GM19099 (cell line): Measurements from ENCODE around the gene CFAP119.
A peak's percentile ranks its signal among the peaks of the same experiment; 100 is the strongest.

Source experiments
- POLR2A ChIP-seq: IDR thresholded peaks from 3 replicates; pipeline ENCODE4 v1.6.1; 2011; ENCODE audit warnings: low read depth; ENCODE audit not compliant: insufficient read length; ENCODE audit errors: extremely low read depth

CFAP119 gene

DNA sequence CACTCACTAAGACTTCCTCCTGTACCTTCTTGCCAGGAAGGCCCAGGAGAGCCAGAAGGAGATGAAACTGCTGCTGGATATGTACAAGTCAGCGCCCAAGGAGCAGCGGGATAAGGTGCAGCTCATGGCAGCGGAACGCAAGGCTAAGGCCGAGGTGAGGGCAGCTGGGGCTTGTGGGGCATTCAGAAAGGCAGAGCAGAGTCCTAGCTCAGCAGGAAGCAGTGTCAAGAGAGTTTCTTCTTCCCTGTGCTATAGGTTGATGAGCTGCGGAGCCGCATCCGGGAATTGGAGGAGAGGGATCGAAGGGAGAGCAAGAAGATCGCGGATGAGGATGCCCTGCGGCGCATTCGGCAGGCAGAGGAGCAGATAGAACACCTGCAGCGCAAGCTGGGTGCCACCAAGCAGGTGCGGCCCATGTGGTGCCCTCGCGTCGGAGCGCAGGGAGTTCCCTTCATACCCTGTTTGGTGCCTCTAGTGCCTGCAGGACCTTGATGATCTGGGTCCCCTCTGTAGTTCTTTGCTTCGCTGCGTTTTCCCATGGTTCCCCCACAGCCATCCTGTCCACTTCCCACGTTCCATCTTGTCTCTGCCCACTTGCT is 6.8 kb upstream of the CFAP119 start:
- TF ChIP-seq POLR2A = no peak

- no peak for TF ChIP-seq POLR2A
Observed at GRCh38 chr16:30767767-30768465, 6.1 kb upstream of the CFAP119 start.

- no peak for TF ChIP-seq POLR2A
Observed at GRCh38 chr16:30766933-30767284, 5.0 kb upstream of the CFAP119 start.

DNA sequence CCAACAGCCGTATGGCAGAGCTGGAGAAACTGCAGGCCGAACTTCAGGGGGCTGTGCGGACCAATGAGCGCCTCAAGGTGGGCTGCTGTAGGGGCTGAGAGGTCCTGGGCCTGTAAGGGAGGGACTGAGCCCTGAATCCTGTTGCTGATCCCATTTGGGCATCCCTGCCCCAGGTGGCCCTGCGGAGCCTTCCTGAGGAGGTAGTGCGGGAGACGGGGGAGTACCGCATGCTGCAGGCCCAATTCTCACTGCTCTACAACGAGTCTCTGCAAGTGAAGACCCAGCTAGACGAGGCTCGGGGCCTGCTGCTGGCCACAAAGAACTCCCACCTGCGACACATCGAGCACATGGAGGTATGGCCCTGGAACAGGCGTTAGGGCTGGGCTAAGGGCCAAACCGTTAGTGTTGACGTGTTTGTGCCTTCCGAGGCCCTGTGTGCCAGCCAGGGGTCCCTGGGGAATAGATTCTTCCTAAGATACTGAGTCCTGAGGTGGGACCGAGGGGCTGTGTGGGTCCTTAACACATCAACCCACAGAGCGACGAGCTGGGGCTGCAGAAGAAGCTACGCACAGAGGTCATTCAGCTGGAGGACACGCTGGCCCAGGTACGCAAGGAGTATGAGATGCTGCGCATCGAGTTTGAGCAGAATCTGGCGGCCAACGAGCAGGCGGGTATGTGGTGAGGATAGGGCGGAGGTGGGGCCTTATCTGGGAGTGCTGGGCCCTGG is 4.5 kb upstream of the CFAP119 start:
- TF ChIP-seq POLR2A = no peak

DNA sequence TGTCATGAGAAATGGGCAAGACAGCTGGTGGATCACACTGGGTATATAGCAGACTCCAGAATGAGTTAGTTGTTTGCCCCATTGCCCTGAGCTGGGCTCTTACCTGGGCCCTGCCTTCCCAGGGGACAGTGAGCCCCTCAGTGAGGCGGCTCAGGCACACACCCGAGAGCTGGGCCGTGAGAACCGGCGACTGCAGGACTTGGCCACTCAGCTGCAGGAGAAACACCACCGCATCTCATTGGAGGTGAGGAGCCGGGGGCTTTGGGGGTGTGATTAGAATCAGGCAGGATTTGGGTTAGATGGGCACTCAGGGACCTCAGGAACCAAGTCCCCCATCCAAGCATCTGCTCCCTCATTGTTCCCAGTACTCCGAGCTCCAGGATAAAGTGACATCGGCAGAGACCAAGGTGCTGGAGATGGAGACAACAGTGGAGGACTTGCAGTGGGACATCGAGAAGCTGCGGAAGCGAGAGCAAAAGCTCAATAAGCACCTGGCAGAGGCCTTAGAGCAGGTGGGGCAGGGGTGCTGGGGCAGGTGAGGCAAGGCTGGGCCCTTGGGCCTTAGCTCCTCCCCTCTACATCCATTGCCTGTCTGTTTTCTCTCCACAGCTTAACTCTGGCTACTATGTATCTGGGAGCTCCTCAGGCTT is 3.1 kb upstream of the CFAP119 start:
- no peak for TF ChIP-seq POLR2A

- TF ChIP-seq POLR2A = no peak
Observed at GRCh38 chr16:30764086-30764485, 2.2 kb upstream of the CFAP119 start.

DNA sequence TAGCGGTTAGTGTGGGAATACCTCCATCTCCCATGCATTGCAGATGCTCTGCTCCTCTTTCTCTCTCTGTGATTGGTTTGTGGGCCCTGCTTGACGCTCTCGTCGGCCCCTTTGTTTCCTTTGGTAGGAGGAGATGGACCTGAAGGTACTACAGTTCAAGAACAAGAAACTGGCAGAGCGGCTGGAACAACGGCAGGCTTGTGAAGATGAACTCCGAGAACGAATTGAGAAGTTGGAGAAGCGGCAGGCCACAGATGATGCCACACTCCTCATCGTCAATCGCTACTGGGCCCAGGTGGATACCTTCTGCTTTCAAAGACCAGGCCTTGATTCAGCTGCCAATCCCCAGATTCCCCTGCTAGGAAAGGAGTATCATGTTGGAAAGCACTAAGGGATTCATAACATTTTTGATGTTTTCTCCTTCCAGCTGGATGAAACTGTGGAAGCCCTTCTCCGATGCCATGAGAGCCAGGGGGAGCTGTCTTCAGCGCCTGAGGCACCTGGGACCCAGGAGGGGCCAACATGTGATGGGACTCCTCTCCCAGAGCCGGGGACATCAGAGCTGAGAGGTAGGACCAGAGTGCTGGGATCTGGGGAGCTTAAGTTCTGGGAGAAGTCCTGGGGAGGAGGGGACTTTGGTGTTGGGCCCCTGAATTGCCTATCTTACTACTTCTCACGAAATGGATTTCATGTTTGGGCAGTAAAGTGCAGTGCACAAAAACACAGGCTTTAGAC is 1.3 kb upstream of the CFAP119 start:
- no peak for TF ChIP-seq POLR2A

GRCh38 chr16:30761427-30761927 is 385 bp downstream of the CFAP119 start:
- TF ChIP-seq POLR2A = peak; percentile 37

- no peak for TF ChIP-seq POLR2A
Observed at GRCh38 chr16:30760577-30761426, 1.1 kb downstream of the CFAP119 start.

- TF ChIP-seq POLR2A = no peak
Observed at GRCh38 chr16:30760001-30760559, 1.8 kb downstream of the CFAP119 start.

DNA sequence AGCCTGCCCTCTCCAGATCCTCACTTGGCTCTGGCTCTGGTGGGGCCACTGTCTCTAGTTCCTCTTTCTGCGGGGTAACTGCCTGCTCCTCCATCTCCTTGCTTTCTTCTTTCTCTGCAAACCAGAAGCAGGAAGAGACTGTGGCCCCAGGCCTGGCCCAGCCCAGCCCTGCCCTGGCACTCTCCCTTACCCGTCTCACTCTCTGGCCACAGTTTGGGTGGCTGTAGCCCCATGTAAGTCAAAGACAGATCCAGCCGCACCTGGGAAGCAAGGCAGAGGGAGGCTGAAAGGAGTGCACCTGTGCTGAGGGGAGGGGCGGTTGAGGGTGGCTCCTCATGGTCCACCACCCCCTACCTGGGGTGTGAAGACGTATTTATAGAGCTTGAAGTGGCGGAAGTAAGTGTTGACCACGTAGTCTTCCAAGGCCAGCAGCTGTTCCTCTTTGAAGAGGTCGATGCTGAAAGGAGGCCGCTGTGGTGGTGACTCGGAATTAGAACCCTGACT is 2.8 kb downstream of the CFAP119 start:
- no peak for TF ChIP-seq POLR2A

GRCh38 chr16:30757316-30757715 is 4.5 kb downstream of the CFAP119 start:
- TF ChIP-seq POLR2A = no peak

DNA sequence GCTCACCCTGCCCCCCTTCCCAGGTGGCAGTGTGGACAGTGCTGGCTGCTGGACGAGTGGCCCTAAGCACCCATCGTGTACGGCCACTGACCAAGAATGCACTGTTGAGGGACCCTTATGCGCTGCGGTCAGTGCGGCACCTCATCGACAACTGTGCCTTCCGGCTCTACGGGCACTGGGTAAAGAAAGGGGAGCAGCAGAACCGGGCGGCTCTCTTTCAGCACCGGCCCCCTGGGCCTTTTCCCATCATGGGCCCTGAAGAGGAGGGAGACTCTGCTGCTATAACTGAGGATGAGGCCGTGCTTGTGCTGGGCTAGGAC is 5.1 kb downstream of the CFAP119 start:
- TF ChIP-seq POLR2A = no peak

DNA sequence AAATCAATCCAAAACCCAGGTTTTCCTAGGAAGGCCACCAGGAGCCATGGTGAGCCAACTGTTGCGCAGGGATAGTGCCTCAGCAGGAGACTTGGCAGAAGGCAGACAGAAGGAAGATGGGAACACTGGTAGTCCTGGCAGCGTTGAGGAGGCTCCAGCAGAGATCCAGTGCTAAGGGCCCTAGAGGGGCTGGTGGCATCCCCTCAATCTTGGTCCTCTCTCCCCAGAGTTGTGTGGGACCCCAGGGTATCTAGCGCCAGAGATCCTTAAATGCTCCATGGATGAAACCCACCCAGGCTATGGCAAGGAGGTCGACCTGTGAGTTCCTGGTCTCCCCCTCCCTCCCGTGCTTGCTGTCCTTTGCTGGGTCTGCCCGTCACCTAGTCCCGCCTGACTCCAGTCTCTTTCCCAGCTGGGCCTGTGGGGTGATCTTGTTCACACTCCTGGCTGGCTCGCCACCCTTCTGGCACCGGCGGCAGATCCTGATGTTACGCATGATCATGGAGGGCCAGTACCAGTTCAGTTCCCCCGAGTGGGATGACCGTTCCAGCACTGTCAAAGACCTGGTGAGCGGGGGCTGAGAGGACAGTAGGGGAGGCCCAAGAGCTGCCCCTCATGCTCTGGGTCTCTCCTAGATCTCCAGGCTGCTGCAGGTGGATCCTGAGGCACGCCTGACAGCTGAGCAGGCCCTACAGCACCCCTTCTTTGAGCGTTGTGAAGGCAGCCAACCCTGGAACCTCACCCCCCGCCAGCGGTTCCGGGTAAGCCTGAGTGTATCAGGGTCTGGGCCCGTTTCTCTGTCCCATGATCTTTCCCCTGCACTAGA is 5.7 kb downstream of the CFAP119 start:
- TF ChIP-seq POLR2A = no peak
